HepG2 (cell line): ENCODE measurements around the gene NAB2. TPM values are rescaled to one million over a fixed set of nuclear protein-coding genes. Genes with fewer than 3 reads are reported as not detected.

Source experiments
- CC2D1A ChIP-seq: sonication (generic); formaldehyde crosslinking; IDR thresholded peaks from 2 replicates; pipeline ENCODE4 v1.8.1; 2023; ENCODE audit warnings: mild to moderate bottlenecking, missing genetic modification reagents
- CEBPG ChIP-seq: IDR thresholded peaks from 2 replicates; pipeline ENCODE4 v1.6.1; 2016
- HNRNPK ChIP-seq: fragments of 200-400 bp; formaldehyde crosslinking; IDR thresholded peaks from 2 replicates; pipeline ENCODE4 v1.6.1; 2018; ENCODE audit warnings: low read length, low read depth, moderate library complexity, mild to moderate bottlenecking; ENCODE audit not compliant: poor library complexity, severe bottlenecking
- JUNB ChIP-seq: sonication (generic); formaldehyde crosslinking; IDR thresholded peaks from 2 replicates; pipeline ENCODE4 v1.8.0; 2022; ENCODE audit warnings: missing genetic modification reagents, mild to moderate bottlenecking, borderline replicate concordance
- KDM5B ChIP-seq: sonication (generic); formaldehyde crosslinking; IDR thresholded peaks from 2 replicates; pipeline ENCODE4 v1.4.0; 2020; ENCODE audit warnings: missing genetic modification reagents, mild to moderate bottlenecking, borderline replicate concordance
- NFATC3 ChIP-seq: sonication (generic); formaldehyde crosslinking; IDR thresholded peaks from 2 replicates; pipeline ENCODE4 v1.5.1; 2020; ENCODE audit warnings: mild to moderate bottlenecking, missing genetic modification reagents
- NFE2 ChIP-seq: sonication (generic); formaldehyde crosslinking; IDR thresholded peaks from 2 replicates; pipeline ENCODE4 v1.4.0; 2020; ENCODE audit warnings: missing genetic modification reagents
- NFIC ChIP-seq: IDR thresholded peaks from 2 replicates; pipeline ENCODE4 v1.6.1; 2012; ENCODE audit warnings: mild to moderate bottlenecking, low read length, inconsistent platforms
- NFRKB ChIP-seq: fragments of 450-650 bp; IDR thresholded peaks from 2 replicates; pipeline ENCODE4 v1.6.1; 2017
- NR3C1 ChIP-seq: sonication (generic); formaldehyde crosslinking; IDR thresholded peaks from 2 replicates; pipeline ENCODE4 v1.4.0; 2020; ENCODE audit warnings: missing genetic modification reagents
- RBFOX2 ChIP-seq: fragments of 200-400 bp; formaldehyde crosslinking; IDR thresholded peaks from 2 replicates; pipeline ENCODE4 v1.6.1; 2017; ENCODE audit warnings: low read depth, mild to moderate bottlenecking, low read length
- SIN3A ChIP-seq: IDR thresholded peaks from 2 replicates; pipeline ENCODE4 v1.6.1; 2011; ENCODE audit warnings: low read depth, mild to moderate bottlenecking, control low read depth, low read length, borderline replicate concordance
- SMYD3 ChIP-seq: sonication (generic); formaldehyde crosslinking; IDR thresholded peaks from 2 replicates; pipeline ENCODE4 v1.8.1; 2023; ENCODE audit warnings: mild to moderate bottlenecking, missing genetic modification reagents
- SNAI1 ChIP-seq: sonication (generic); formaldehyde crosslinking; IDR thresholded peaks from 2 replicates; pipeline ENCODE4 v1.5.0; 2020; ENCODE audit warnings: mild to moderate bottlenecking, missing genetic modification reagents, borderline replicate concordance
- SNRNP70 ChIP-seq: fragments of 200-400 bp; formaldehyde crosslinking; IDR thresholded peaks from 2 replicates; pipeline ENCODE4 v1.6.1; 2017; ENCODE audit warnings: mild to moderate bottlenecking, low read depth, low read length, moderate library complexity
- SRY ChIP-seq: sonication (generic); formaldehyde crosslinking; IDR thresholded peaks from 2 replicates; pipeline ENCODE4 v1.8.0; 2022; ENCODE audit warnings: mild to moderate bottlenecking, missing genetic modification reagents
- STAT5B ChIP-seq: sonication (generic); formaldehyde crosslinking; IDR thresholded peaks from 2 replicates; pipeline ENCODE4 v1.4.0; 2020; ENCODE audit warnings: missing genetic modification reagents
- TGIF2 ChIP-seq: IDR thresholded peaks from 2 replicates; pipeline ENCODE4 v1.6.1; 2016; ENCODE audit warnings: control low read depth, missing compliant biosample characterization
- WIZ ChIP-seq: sonication (generic); formaldehyde crosslinking; IDR thresholded peaks from 2 replicates; pipeline ENCODE4 v1.5.1; 2020; ENCODE audit warnings: mild to moderate bottlenecking, missing genetic modification reagents
- YY1 ChIP-seq: IDR thresholded peaks from 2 replicates; pipeline ENCODE4 v1.6.1; 2011; ENCODE audit warnings: low read length, low read depth, moderate library complexity, mild to moderate bottlenecking; ENCODE audit not compliant: insufficient read depth, insufficient replicate concordance
- ZBTB7A ChIP-seq: sonication (generic); formaldehyde crosslinking; IDR thresholded peaks from 2 replicates; pipeline ENCODE4 v1.8.0; 2022; ENCODE audit warnings: mild to moderate bottlenecking, missing genetic modification reagents
- ZC3H13 ChIP-seq: sonication (generic); formaldehyde crosslinking; IDR thresholded peaks from 2 replicates; pipeline ENCODE4 v1.8.1; 2023; ENCODE audit warnings: mild to moderate bottlenecking, missing genetic modification reagents, moderate library complexity
- ZNF17 ChIP-seq: sonication (generic); formaldehyde crosslinking; IDR thresholded peaks from 2 replicates; pipeline ENCODE4 v1.5.0; 2020; ENCODE audit warnings: mild to moderate bottlenecking, missing genetic modification reagents
- ZNF296 ChIP-seq: sonication (generic); formaldehyde crosslinking; conservative IDR thresholded peaks from 2 replicates; pipeline ENCODE4 v1.5.0; 2020; ENCODE audit warnings: mild to moderate bottlenecking, missing genetic modification reagents
- ZNF335 ChIP-seq: sonication (generic); formaldehyde crosslinking; IDR thresholded peaks from 2 replicates; pipeline ENCODE4 v1.4.0; 2020; ENCODE audit warnings: missing genetic modification reagents
- ZNF350 ChIP-seq: sonication (generic); formaldehyde crosslinking; IDR thresholded peaks from 2 replicates; pipeline ENCODE4 v1.4.0; 2020; ENCODE audit warnings: mild to moderate bottlenecking, low read depth, missing genetic modification reagents, borderline replicate concordance
- ZNF605 ChIP-seq: sonication (generic); formaldehyde crosslinking; IDR thresholded peaks from 2 replicates; pipeline ENCODE4 v1.8.0; 2022; ENCODE audit warnings: mild to moderate bottlenecking, missing genetic modification reagents
- polyA plus RNA-seq, 8 experiments: library from polyadenylated mRNA; depleted of rRNA in 3 of 8; stranded (reverse) in 7 of 8; unstranded in 1 of 8; fragments of >200 nt; fragmentation: Illumina TruSeq in 4 of 8; extraction: Trizol in 4 of 8; gene quantifications; 2 replicates each; pipeline versions ENCODE4 v1.2.1 to v1.2.3, GENCODE V29; 2011 to 2016; ENCODE audit warnings: low read depth in 4 of 8, missing spikeins in 1 of 8, mixed read lengths in 1 of 8; ENCODE audit not compliant: insufficient read depth in 1 of 8
- total RNA-seq, 5 experiments: library from RNA; depleted of rRNA; stranded (reverse); fragments of >200 nt; fragmentation: Illumina TruSeq; extraction: Trizol; gene quantifications; 2 replicates each; pipeline ENCODE4 v1.2.3, GENCODE V29; 2016; ENCODE audit warnings: low read depth in 1 of 5
- TF ChIP-seq, protein P1 (sequence below): sonication (generic); formaldehyde crosslinking; IDR thresholded peaks from 2 replicates; pipeline ENCODE4 v1.5.1; 2020; ENCODE audit warnings: missing genetic modification reagents, mild to moderate bottlenecking, borderline replicate concordance
- TF ChIP-seq, protein P2 (sequence below): sonication (generic); formaldehyde crosslinking; IDR thresholded peaks from 2 replicates; pipeline ENCODE4 v1.4.0; 2020; ENCODE audit warnings: missing genetic modification reagents, borderline replicate concordance
- TF ChIP-seq, protein P3 (sequence below): IDR thresholded peaks from 2 replicates; pipeline ENCODE4 v1.6.1; 2012; ENCODE audit warnings: inconsistent platforms

NAB2 gene
- total and polyA plus RNA-seq, 2 of the 13 experiments (the other 11 are each of a cell fraction or from before 2014, with no cell fraction given), result 11.7 to 12.9 TPM

DNA sequence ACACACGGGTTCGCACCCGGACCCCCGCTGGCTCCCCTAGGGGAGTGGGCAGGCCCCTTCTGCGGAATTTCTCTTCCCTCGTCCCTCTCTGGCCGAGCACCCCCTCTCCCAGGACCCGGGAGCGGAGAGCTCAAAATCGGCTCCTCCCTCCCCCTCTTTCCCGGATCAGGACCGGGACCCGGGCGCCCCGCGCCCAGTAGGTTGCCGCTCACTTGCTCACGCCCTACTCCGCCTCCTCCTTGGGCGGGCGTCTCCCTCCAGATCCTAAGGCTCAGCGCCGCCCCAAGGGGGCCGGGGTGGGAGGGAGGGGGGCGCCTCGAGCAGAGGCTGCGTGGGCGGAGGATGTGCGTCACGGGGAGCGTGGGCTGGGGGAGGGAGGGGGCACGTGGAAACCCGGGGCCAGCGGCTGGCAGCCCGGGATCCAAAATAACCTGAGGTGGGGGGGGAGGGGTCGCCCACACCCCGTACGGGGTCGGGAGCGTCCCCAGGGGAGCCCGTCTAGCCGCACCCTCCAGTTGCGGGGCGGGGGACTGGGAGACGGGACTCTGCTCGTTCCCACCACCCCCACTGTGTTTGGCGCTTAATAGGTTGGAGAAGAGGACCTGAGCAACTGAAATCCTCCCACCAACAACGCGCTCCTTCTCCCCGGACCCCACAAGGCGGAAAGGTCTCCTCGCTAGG, 1.8 kb upstream of the NAB2 start (continued):
- TF ChIP-seq JUNB (CRISPR knock-in tag), result no peak
- no peak for TF ChIP-seq NFIC
- no peak for TF ChIP-seq STAT5B (CRISPR knock-in tag)
- peak; percentile 29 for TF ChIP-seq HNRNPK
- no peak for TF ChIP-seq SNAI1 (CRISPR knock-in tag)
- no peak for TF ChIP-seq CEBPG
- TF ChIP-seq ZNF335 (CRISPR knock-in tag), result no peak
- TF ChIP-seq SRY, result no peak
- TF ChIP-seq ZNF296 (CRISPR knock-in tag), result no peak
- TF ChIP-seq SNRNP70, result no peak
- TF ChIP-seq, protein P1, sequence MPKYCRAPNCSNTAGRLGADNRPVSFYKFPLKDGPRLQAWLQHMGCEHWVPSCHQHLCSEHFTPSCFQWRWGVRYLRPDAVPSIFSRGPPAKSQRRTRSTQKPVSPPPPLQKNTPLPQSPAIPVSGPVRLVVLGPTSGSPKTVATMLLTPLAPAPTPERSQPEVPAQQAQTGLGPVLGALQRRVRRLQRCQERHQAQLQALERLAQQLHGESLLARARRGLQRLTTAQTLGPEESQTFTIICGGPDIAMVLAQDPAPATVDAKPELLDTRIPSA (CRISPR knock-in tag), result no peak
- TF ChIP-seq NFRKB, result no peak
- TF ChIP-seq ZNF350 (CRISPR knock-in tag), result no peak
- TF ChIP-seq, protein P2, sequence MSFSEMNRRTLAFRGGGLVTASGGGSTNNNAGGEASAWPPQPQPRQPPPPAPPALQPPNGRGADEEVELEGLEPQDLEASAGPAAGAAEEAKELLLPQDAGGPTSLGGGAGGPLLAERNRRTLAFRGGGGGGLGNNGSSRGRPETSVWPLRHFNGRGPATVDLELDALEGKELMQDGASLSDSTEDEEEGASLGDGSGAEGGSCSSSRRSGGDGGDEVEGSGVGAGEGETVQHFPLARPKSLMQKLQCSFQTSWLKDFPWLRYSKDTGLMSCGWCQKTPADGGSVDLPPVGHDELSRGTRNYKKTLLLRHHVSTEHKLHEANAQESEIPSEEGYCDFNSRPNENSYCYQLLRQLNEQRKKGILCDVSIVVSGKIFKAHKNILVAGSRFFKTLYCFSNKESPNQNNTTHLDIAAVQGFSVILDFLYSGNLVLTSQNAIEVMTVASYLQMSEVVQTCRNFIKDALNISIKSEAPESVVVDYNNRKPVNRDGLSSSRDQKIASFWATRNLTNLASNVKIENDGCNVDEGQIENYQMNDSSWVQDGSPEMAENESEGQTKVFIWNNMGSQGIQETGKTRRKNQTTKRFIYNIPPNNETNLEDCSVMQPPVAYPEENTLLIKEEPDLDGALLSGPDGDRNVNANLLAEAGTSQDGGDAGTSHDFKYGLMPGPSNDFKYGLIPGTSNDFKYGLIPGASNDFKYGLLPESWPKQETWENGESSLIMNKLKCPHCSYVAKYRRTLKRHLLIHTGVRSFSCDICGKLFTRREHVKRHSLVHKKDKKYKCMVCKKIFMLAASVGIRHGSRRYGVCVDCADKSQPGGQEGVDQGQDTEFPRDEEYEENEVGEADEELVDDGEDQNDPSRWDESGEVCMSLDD (CRISPR knock-in tag), result no peak
- TF ChIP-seq RBFOX2, result peak; percentile 48; the same call in 1 of the 2 replicates
- TF ChIP-seq NFATC3 (CRISPR knock-in tag), result no peak
- TF ChIP-seq KDM5B (CRISPR knock-in tag), result no peak
- no peak; the same call in 1 of the 2 replicates for TF ChIP-seq ZNF605 (CRISPR knock-in tag)
- no peak for TF ChIP-seq NFE2
- no peak for TF ChIP-seq YY1
- TF ChIP-seq CC2D1A, result no peak
- TF ChIP-seq TGIF2 (CRISPR knock-in tag), result no peak
- no peak for TF ChIP-seq WIZ
- TF ChIP-seq SIN3A, result no peak
- TF ChIP-seq ZNF17 (CRISPR knock-in tag), result no peak
- no peak for TF ChIP-seq ZC3H13 (CRISPR knock-in tag)
- TF ChIP-seq, protein P3, sequence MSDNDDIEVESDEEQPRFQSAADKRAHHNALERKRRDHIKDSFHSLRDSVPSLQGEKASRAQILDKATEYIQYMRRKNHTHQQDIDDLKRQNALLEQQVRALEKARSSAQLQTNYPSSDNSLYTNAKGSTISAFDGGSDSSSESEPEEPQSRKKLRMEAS, result no peak
- no peak for TF ChIP-seq SMYD3 (CRISPR knock-in tag)
- no peak for TF ChIP-seq NR3C1 (CRISPR knock-in tag)
- TF ChIP-seq ZBTB7A (CRISPR knock-in tag), result no peak
